PC-9 (cell line): Measurements from ENCODE around the gene EDA.

Experiments used
- CTCF ChIP-seq: fragments of 200-600 bp; sonication (generic); conservative IDR thresholded peaks from 2 replicates; pipeline ENCODE4 v1.6.1; 2017; ENCODE audit warnings: mixed run types, antibody characterized with exemption, mild to moderate bottlenecking, moderate library complexity
- EZH2 ChIP-seq: fragments of 200-600 bp; sonication (generic); IDR thresholded peaks from 2 replicates; pipeline ENCODE4 v1.8.0; 2017; ENCODE audit warnings: antibody characterized with exemption, low read depth

DNA sequence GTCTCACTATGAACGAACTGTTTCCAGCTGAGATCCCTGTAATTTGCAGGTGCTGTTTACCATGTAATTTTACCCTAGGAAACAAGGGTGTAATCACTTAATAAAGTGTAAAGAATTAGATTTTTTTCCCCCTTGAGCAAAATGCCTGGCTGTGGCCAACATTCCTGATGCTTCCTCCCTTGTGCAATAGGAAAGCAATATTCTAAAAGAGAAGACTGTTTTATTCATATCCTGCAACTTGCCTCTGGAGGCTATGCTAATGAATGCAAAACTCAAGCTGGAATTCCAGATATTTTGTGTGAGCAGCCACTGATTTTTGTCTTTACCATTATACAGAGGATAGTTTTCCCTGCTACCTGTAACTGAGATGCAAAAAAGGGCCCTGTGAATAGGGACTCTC lies 335.8 kb downstream of the EDA start:
- TF ChIP-seq CTCF (no peak), EZH2 (no peak)
